H9 (cell line): ENCODE measurements around the gene IGFBP4. TPM values are rescaled to one million over a fixed set of nuclear protein-coding genes. Genes with fewer than 3 reads are reported as not detected.

Source experiments
- DNase-seq: peaks from one replicate; pipeline ENCODE4 v3.0.0-alpha.2; 2017
- H2AFZ ChIP-seq: one replicate; pipeline ENCODE4 v1.6.1; 2013; ENCODE audit warnings: mild to moderate bottlenecking, low read length, control low read depth, moderate library complexity
- H2AK5ac ChIP-seq: 2 replicates; pipeline ENCODE4 v1.6.1; 2013; ENCODE audit warnings: low read length, control low read depth, mixed read lengths; ENCODE audit not compliant: insufficient read length
- H2BK120ac ChIP-seq: one replicate; pipeline ENCODE4 v1.6.1; 2013; ENCODE audit warnings: low read depth, mild to moderate bottlenecking, low read length, control low read depth, inconsistent platforms; ENCODE audit not compliant: poor library complexity, severe bottlenecking
- H2BK12ac ChIP-seq: 2 replicates; pipeline ENCODE4 v1.6.1; 2013; ENCODE audit warnings: low read length, control low read depth, mixed read lengths, low read depth; ENCODE audit not compliant: insufficient read length
- H2BK15ac ChIP-seq: 2 replicates; pipeline ENCODE4 v1.6.1; 2013; ENCODE audit warnings: low read depth, low read length, control low read depth
- H2BK20ac ChIP-seq: one replicate; pipeline ENCODE4 v1.6.1; 2013; ENCODE audit warnings: low read depth, mild to moderate bottlenecking, low read length, control low read depth, inconsistent platforms; ENCODE audit not compliant: poor library complexity, severe bottlenecking
- H2BK5ac ChIP-seq: 2 replicates; pipeline ENCODE4 v1.6.1; 2013; ENCODE audit warnings: low read length, control low read depth, mixed read lengths; ENCODE audit not compliant: insufficient read length
- H3K14ac ChIP-seq: 2 replicates; pipeline ENCODE4 v1.6.1; 2013; ENCODE audit warnings: low read length, control low read depth; ENCODE audit not compliant: insufficient read depth
- H3K18ac ChIP-seq: 2 replicates; pipeline ENCODE4 v1.6.1; 2013; ENCODE audit warnings: low read depth, mild to moderate bottlenecking, mixed read lengths, low read length, control low read depth; ENCODE audit not compliant: insufficient read length
- H3K23ac ChIP-seq: 2 replicates; pipeline ENCODE4 v1.6.1; 2013; ENCODE audit warnings: low read length, control low read depth, mixed read lengths, low read depth; ENCODE audit not compliant: insufficient read length
- H3K23me2 ChIP-seq: 2 replicates; pipeline ENCODE4 v1.6.1; 2013; ENCODE audit warnings: low read depth, mild to moderate bottlenecking, mixed read lengths, low read length, control low read depth; ENCODE audit not compliant: insufficient read length, poor library complexity, severe bottlenecking
- H3K27ac ChIP-seq: 2 replicates; pipeline ENCODE4 v1.5.1; 2013; ENCODE audit warnings: low read length, control low read depth, mixed read lengths, low read depth; ENCODE audit not compliant: insufficient read length
- H3K27me3 ChIP-seq: 2 replicates; pipeline ENCODE4 v1.6.1; 2013; ENCODE audit warnings: low read length, control low read depth, inconsistent platforms; ENCODE audit not compliant: insufficient read depth
- H3K4ac ChIP-seq: 2 replicates; pipeline ENCODE4 v1.6.1; 2013; ENCODE audit warnings: low read depth, mild to moderate bottlenecking, control low read depth, inconsistent platforms, low read length, moderate library complexity
- H3K4me1 ChIP-seq: 2 replicates; pipeline ENCODE4 v1.6.1; 2013; ENCODE audit warnings: low read length, control low read depth, inconsistent platforms; ENCODE audit not compliant: insufficient read depth
- H3K4me2 ChIP-seq: 2 replicates; pipeline ENCODE4 v1.6.1; 2013; ENCODE audit warnings: low read length, control low read depth, mixed read lengths; ENCODE audit not compliant: insufficient read length, insufficient read depth
- H3K56ac ChIP-seq: 2 replicates; pipeline ENCODE4 v1.6.1; 2013; ENCODE audit warnings: low read depth, mild to moderate bottlenecking, mixed read lengths, low read length, control low read depth; ENCODE audit not compliant: insufficient read length
- H3K79me1 ChIP-seq: 2 replicates; pipeline ENCODE4 v1.6.1; 2013; ENCODE audit warnings: low read depth, mild to moderate bottlenecking, moderate library complexity, low read length, control low read depth, inconsistent platforms; ENCODE audit not compliant: insufficient read depth, poor library complexity, severe bottlenecking
- H3K79me2 ChIP-seq: 2 replicates; pipeline ENCODE4 v1.6.1; 2013; ENCODE audit warnings: low read length, control low read depth, inconsistent platforms; ENCODE audit not compliant: insufficient read depth
- H3K9ac ChIP-seq: 2 replicates; pipeline ENCODE4 v1.6.1; 2013; ENCODE audit warnings: low read length, control low read depth, mixed read lengths; ENCODE audit not compliant: insufficient read length; ENCODE audit errors: extremely low read depth
- H3K9me3 ChIP-seq: one replicate; pipeline ENCODE4 v1.6.1; 2013; ENCODE audit warnings: low read depth, low read length, inconsistent platforms; ENCODE audit not compliant: control insufficient read depth
- H3T11ph ChIP-seq: one replicate; pipeline ENCODE4 v1.6.1; 2013; ENCODE audit warnings: mild to moderate bottlenecking, low read length, control low read depth, inconsistent platforms
- H4K20me1 ChIP-seq: one replicate; pipeline ENCODE4 v1.6.1; 2013; ENCODE audit not compliant: control insufficient read depth, insufficient read length, insufficient read depth
- H4K5ac ChIP-seq: 2 replicates; pipeline ENCODE4 v1.6.1; 2013; ENCODE audit warnings: low read depth, mild to moderate bottlenecking, mixed read lengths, low read length, control low read depth; ENCODE audit not compliant: insufficient read length
- H4K8ac ChIP-seq: replicated peaks from 2 replicates; pipeline ENCODE4 v1.6.1; 2013; ENCODE audit warnings: low read length, control low read depth, mixed read lengths, low read depth; ENCODE audit not compliant: insufficient read length
- H4K91ac ChIP-seq: 2 replicates; pipeline ENCODE4 v1.6.1; 2013; ENCODE audit warnings: low read depth, mild to moderate bottlenecking, moderate library complexity, mixed read lengths, low read length, control low read depth; ENCODE audit not compliant: insufficient read length
- H3K27ac Mint-ChIP-seq, 3 experiments: 2 replicates in 2 of 3; 3 replicates in 1 of 3; pipeline ENCODE4 v1.8.0; 2020 to 2021; ENCODE audit warnings: mixed read lengths in 3 of 3, mild to moderate bottlenecking in 1 of 3, moderate library complexity in 1 of 3
- H3K27me3 Mint-ChIP-seq: 2 replicates; pipeline ENCODE4 v1.8.0; 2021; ENCODE audit warnings: low read depth, mild to moderate bottlenecking, moderate library complexity, mixed read lengths
- H3K36me3 Mint-ChIP-seq, 3 experiments: 2 replicates in 2 of 3; 3 replicates in 1 of 3; pipeline ENCODE4 v1.8.0; 2020 to 2021; ENCODE audit warnings: low read depth in 3 of 3, mixed read lengths in 3 of 3; ENCODE audit not compliant: insufficient read depth in 1 of 3
- H3K4me1 Mint-ChIP-seq, 2 experiments: 2 replicates each; pipeline ENCODE4 v1.8.0; 2020; ENCODE audit warnings: mixed read lengths in 2 of 2
- H3K4me3 Mint-ChIP-seq, 2 experiments: 2 replicates in 1 of 2; 3 replicates in 1 of 2; pipeline ENCODE4 v1.8.0; 2020 to 2021; ENCODE audit warnings: mild to moderate bottlenecking in 2 of 2, mixed read lengths in 2 of 2, moderate library complexity in 1 of 2
- H3K9me3 Mint-ChIP-seq, 2 experiments: 2 replicates in 1 of 2; 3 replicates in 1 of 2; pipeline ENCODE4 v1.8.0; 2020; ENCODE audit warnings: mild to moderate bottlenecking in 2 of 2, mixed read lengths in 2 of 2, moderate library complexity in 1 of 2
- CTCF ChIP-seq: fragments of 200-600 bp; sonication (generic); conservative IDR thresholded peaks from 3 replicates; pipeline ENCODE4 v1.8.0; 2021; ENCODE audit warnings: antibody characterized with exemption, mild to moderate bottlenecking
- WGBS: extraction: QIAGEN DNeasy Blood & Tissue Kit; methylation state at CpG from one replicate; pipeline ENCODE4 v1.1.7; 2013; ENCODE audit warnings: missing lambda C conversion rate, low lambda C conversion rate, mixed read lengths; ENCODE audit not compliant: insufficient read length; ENCODE audit errors: extremely low coverage; 5-methylcytosine and 5-hydroxymethylcytosine counted together
- total RNA-seq: library from RNA; stranded (reverse); gene quantifications from 2 replicates; pipeline ENCODE4 v1.2.1, GENCODE V29; 2021

Gene IGFBP4
- total RNA-seq, 1 experiment from 2014 or later: 49.9 TPM

GRCh38 chr17:40487371-40488020 is 44.2 kb downstream of the IGFBP4 start:
- Mint-ChIP-seq H3K4me1 (peaks cover 62 to 68% of the 10 kb centered on the region in 2 experiments), H3K27ac (no peak overlapping the region), H3K27me3 (peaks cover 7% of the 10 kb centered on the region), H3K4me3 (no peak overlapping the region), H3K36me3 (no peaks in the 10 kb centered on the region), H3K9me3 (no peaks in the 10 kb centered on the region)
- H2BK120ac ChIP-seq: no peak overlapping the region
- H3K79me2 ChIP-seq: no peaks in the 10 kb centered on the region
- DNase-seq: no peak
- H4K8ac ChIP-seq: no peak overlapping the region
- TF ChIP-seq CTCF: no peak
- no peak overlapping the region for H3K56ac ChIP-seq
- no peak overlapping the region for H3K18ac ChIP-seq
- no CpG with 5 or more reads among the region's 7 CpGs for WGBS
- H4K20me1 ChIP-seq: no peaks in the 10 kb centered on the region
- no peaks in the 10 kb centered on the region for H3K9me3 ChIP-seq
- H3K4me2 ChIP-seq: no peak overlapping the region
- no peak overlapping the region for H3K9ac ChIP-seq
- H3K79me1 ChIP-seq: no peaks in the 10 kb centered on the region
- H3K27me3 ChIP-seq: no peaks in the 10 kb centered on the region; the same call in 1 of the 2 replicates
- no peak overlapping the region for H2AK5ac ChIP-seq
- H3K23me2 ChIP-seq: no peaks in the 10 kb centered on the region
- H3K4me1 ChIP-seq: peaks cover 9% of the 10 kb centered on the region
- no peak overlapping the region; the same call in 1 of the 2 replicates for H3K14ac ChIP-seq
- H4K5ac ChIP-seq: no peak overlapping the region
- no peak overlapping the region for H3T11ph ChIP-seq
- no peak overlapping the region for H3K4ac ChIP-seq
- H2BK12ac ChIP-seq: no peak overlapping the region
- H3K23ac ChIP-seq: no peak overlapping the region
- H2AFZ ChIP-seq: no peak overlapping the region
- no peak overlapping the region for H3K27ac ChIP-seq
- no peak overlapping the region for H2BK5ac ChIP-seq
- no peak overlapping the region for H2BK20ac ChIP-seq
- H2BK15ac ChIP-seq: no peak overlapping the region
- no peak overlapping the region for H4K91ac ChIP-seq
